ENCODE results near the gene KRTAP10-7. TPM values are rescaled to one million over a fixed set of nuclear protein-coding genes. Genes with fewer than 3 reads are reported as not detected.

KRTAP10-7 gene
- total RNA-seq, 2 experiments from 2014 or later: not detected

DNA sequence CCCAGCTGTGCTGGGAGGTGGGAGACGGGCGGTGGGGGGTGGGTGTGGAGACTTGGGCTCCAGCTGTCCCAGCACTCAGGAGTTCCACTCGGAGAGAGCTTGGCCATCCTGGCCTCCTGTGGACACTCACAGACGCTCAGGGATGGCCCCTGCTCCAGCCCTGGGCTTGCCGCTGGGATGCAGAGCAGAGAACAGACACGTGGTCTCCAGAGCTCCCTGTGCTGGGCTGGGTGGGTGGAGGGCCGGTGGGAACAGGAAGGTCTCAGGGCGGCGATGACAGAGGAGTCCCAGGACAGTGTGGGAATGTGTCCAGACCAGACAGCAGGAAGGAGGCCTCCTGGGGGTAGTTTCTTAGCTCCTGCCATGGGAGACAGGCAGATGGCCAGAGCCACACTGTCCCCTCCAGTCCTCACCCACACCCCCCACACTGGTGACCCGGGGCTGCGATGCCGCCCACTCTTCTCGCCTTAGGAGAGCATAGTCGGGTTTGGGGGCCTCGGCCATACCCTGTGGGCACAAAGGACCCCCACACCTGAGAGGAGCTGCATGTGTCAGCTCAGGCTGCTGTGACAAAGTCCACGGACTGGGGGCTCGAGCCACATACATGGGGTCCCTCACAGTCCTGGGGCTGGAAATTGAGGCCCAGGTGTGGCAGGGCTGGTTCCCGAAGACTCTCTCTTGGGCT, 28.5 kb downstream of the KRTAP10-7 start:
- no peak for DNase-seq (ENCODE audit: low spot score)
- Histone ChIP-seq H3K4me1 (ENCODE audit: insufficient read depth, low read length, poor library complexity, severe bottlenecking) (no peaks in the 10 kb centered on the region), H2AFZ (ENCODE audit: low read length) (no peak overlapping the region), H3K4me3 (ENCODE audit: low read depth, low read length, poor library complexity, severe bottlenecking) (no peak overlapping the region), H4K20me1 (ENCODE audit: insufficient read depth, low read length) (no peaks in the 10 kb centered on the region), H3K27ac (ENCODE audit: low read depth, low read length, poor library complexity, severe bottlenecking) (no peak overlapping the region), H3K9me2 (ENCODE audit: insufficient read depth, low read length) (no peaks in the 10 kb centered on the region), H3K36me3 (ENCODE audit: insufficient read depth, low read length) (no peaks in the 10 kb centered on the region), H3K79me2 (ENCODE audit: insufficient read depth, low read depth, low read length) (no peaks in the 10 kb centered on the region), H3K9me3 (ENCODE audit: low read length) (peaks cover 4% of the 10 kb centered on the region; the same call in 1 of the 2 replicates), H3K4me2 (ENCODE audit: low read length) (no peak overlapping the region)
- ChIA-PET CTCF (ENCODE audit: unreplicated experiment) (no interaction called here), POLR2A (no interaction called here)
- BruUV-seq (replicated peaks): no TSS peak
- intact Hi-C loops (cut with micrococcal nuclease; ENCODE audit: unreplicated experiment): no loop called here
- no peak for TF ChIP-seq CTCF (conservative IDR thresholded peaks at IDR 0.05; ENCODE audit: low read length)
- no peak for TF ChIP-seq EZH2phosphoT487 (IDR thresholded peaks at IDR 0.05; ENCODE audit: borderline replicate concordance, low read depth, low read length)

DNA sequence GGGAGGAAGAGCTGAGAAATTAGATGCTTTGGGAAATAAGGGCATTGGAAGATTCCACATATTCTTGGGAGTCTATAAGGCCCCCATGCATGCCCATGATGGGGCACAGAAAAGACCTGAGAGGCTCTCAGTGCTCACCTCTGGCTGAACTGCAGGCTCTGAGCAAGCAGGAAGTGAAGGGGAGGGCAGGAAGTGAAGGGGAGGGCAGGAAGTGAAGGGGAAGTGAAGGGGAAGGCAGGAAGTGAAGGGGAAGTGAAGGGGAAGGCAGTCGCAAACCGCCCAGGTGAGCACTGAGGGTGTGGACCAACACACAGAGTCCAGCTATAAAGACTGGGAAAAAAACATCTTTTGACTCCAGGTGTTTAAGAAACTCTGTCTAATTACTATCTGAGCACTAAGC, 30.0 kb downstream of the KRTAP10-7 start:
- H3K4me1 ChIP-seq (ENCODE audit: insufficient read depth, low read length, poor library complexity, severe bottlenecking): no peaks in the 10 kb centered on the region
- no peaks in the 10 kb centered on the region for H3K9me3 ChIP-seq (ENCODE audit: low read length)
- TF ChIP-seq CTCF (conservative IDR thresholded peaks at IDR 0.05; ENCODE audit: low read length) (no peak), EZH2phosphoT487 (IDR thresholded peaks at IDR 0.05; ENCODE audit: borderline replicate concordance, low read depth, low read length) (no peak)
- no TSS peak for BruUV-seq (replicated peaks)
- H2AFZ ChIP-seq (ENCODE audit: low read length): no peak overlapping the region
- H3K4me3 ChIP-seq (ENCODE audit: low read depth, low read length, poor library complexity, severe bottlenecking): no peak overlapping the region
- H3K9me2 ChIP-seq (ENCODE audit: insufficient read depth, low read length): no peaks in the 10 kb centered on the region
- intact Hi-C loops (cut with micrococcal nuclease; ENCODE audit: unreplicated experiment): no loop called here
- no peaks in the 10 kb centered on the region for H3K36me3 ChIP-seq (ENCODE audit: insufficient read depth, low read length)
- no peaks in the 10 kb centered on the region for H3K79me2 ChIP-seq (ENCODE audit: insufficient read depth, low read depth, low read length)
- no peak overlapping the region for H3K4me2 ChIP-seq (ENCODE audit: low read length)
- ChIA-PET CTCF (ENCODE audit: unreplicated experiment) (no interaction called here), POLR2A (no interaction called here)
- no peaks in the 10 kb centered on the region for H4K20me1 ChIP-seq (ENCODE audit: insufficient read depth, low read length)
- H3K27ac ChIP-seq (ENCODE audit: low read depth, low read length, poor library complexity, severe bottlenecking): no peak overlapping the region
- no peak for DNase-seq (ENCODE audit: low spot score)

GRCh38 chr21:44632067-44632466, 31.7 kb downstream of the KRTAP10-7 start:
- DNase-seq (ENCODE audit: low spot score): no peak
- ChIA-PET POLR2A (no interaction called here), CTCF (ENCODE audit: unreplicated experiment) (no interaction called here)
- Histone ChIP-seq H4K20me1 (ENCODE audit: insufficient read depth, low read length) (no peaks in the 10 kb centered on the region), H3K9me2 (ENCODE audit: insufficient read depth, low read length) (no peaks in the 10 kb centered on the region), H3K27ac (ENCODE audit: low read depth, low read length, poor library complexity, severe bottlenecking) (no peak overlapping the region), H3K9me3 (ENCODE audit: low read length) (no peaks in the 10 kb centered on the region), H3K79me2 (ENCODE audit: insufficient read depth, low read depth, low read length) (no peaks in the 10 kb centered on the region), H2AFZ (ENCODE audit: low read length) (no peak overlapping the region), H3K4me3 (ENCODE audit: low read depth, low read length, poor library complexity, severe bottlenecking) (no peak overlapping the region), H3K36me3 (ENCODE audit: insufficient read depth, low read length) (no peaks in the 10 kb centered on the region), H3K4me2 (ENCODE audit: low read length) (no peak overlapping the region), H3K4me1 (ENCODE audit: insufficient read depth, low read length, poor library complexity, severe bottlenecking) (no peaks in the 10 kb centered on the region)
- intact Hi-C loops (cut with micrococcal nuclease; ENCODE audit: unreplicated experiment): no loop called here
- TF ChIP-seq EZH2phosphoT487 (IDR thresholded peaks at IDR 0.05; ENCODE audit: borderline replicate concordance, low read depth, low read length) (no peak), CTCF (conservative IDR thresholded peaks at IDR 0.05; ENCODE audit: low read length) (no peak)
- no TSS peak for BruUV-seq (replicated peaks)
